Aorta (tissue), 5 donors: ENCODE results near the gene PLCD1. TPM values are rescaled to one million over a fixed set of nuclear protein-coding genes. Genes with fewer than 3 reads are reported as not detected.
"Not testable (repeated sequence)": the region's sequence is repeated elsewhere in the genome, so short reads cannot be mapped to it uniquely, and the experiment has no call there.

Experiments
- ATAC-seq: fragments of 200-7000 bp; cut with Tn5 transposase; one replicate; pipeline ENCODE4 v1.9.1; 2022; ENCODE audit warnings: moderate library complexity; ENCODE audit not compliant: low FRiP score
- DNase-seq, 2 donors: peaks; one replicate each; pipeline ENCODE4 v3.0.0-alpha.2; 2020
- H3K27ac ChIP-seq, 2 donors: one replicate each; pipeline ENCODE4 v1.5.1; 2013; ENCODE audit warnings: low read length in 2 of 2, mild to moderate bottlenecking in 2 of 2, moderate library complexity in 2 of 2, control low read depth in 1 of 2, inconsistent platforms in 1 of 2, low read depth in 1 of 2
- H3K27me3 ChIP-seq, 2 donors: one replicate each; pipeline ENCODE4 v1.6.1; 2013; ENCODE audit warnings: control low read depth in 1 of 2, low read length in 1 of 2, mild to moderate bottlenecking in 1 of 2, moderate library complexity in 1 of 2; ENCODE audit not compliant: insufficient read depth in 2 of 2, control insufficient read depth in 1 of 2
- H3K36me3 ChIP-seq, 2 donors: one replicate each; pipeline ENCODE4 v1.6.1; 2013; ENCODE audit warnings: control low read depth in 1 of 2, low read length in 1 of 2, mild to moderate bottlenecking in 1 of 2; ENCODE audit not compliant: insufficient read depth in 2 of 2, control insufficient read depth in 1 of 2
- H3K4me1 ChIP-seq, 2 donors: one replicate each; pipeline ENCODE4 v1.6.1; 2013; ENCODE audit warnings: low read length in 2 of 2, control low read depth in 1 of 2, mild to moderate bottlenecking in 1 of 2, moderate library complexity in 1 of 2; ENCODE audit not compliant: insufficient read depth in 2 of 2, control insufficient read depth in 1 of 2
- H3K4me3 ChIP-seq, 2 donors: one replicate each; pipeline ENCODE4 v1.5.1; 2013; ENCODE audit warnings: low read length in 2 of 2, control low read depth in 1 of 2, mild to moderate bottlenecking in 1 of 2
- H3K9me3 ChIP-seq: one replicate; pipeline ENCODE4 v1.6.1; 2013; ENCODE audit warnings: mild to moderate bottlenecking, low read length; ENCODE audit not compliant: control insufficient read depth
- WGBS, 2 donors: extraction: QIAGEN DNeasy Blood & Tissue Kit; methylation state at CpG; one replicate each; pipeline ENCODE4 v1.1.7; 2013; 5-methylcytosine and 5-hydroxymethylcytosine counted together
- intact Hi-C, 2 donors: fragments of 100-400 bp; cut with DNase I; formaldehyde crosslinking; loops; one replicate each; pipeline versions ENCODE4 v1.14.2 to v1.15.0; 2022
- long read RNA-seq, 2 donors: library from polyadenylated mRNA; unstranded; transcript quantifications; one replicate each; pipeline ENCODE4 v2.0.0, GENCODE V29; 2020 to 2021
- polyA plus RNA-seq, 2 donors: library from polyadenylated mRNA; stranded (reverse); fragments of 200-250 nt; gene quantifications; one replicate each; pipeline ENCODE4 v1.2.3, GENCODE V29; 2013
- total RNA-seq, 2 donors: library from RNA; stranded (reverse); fragmentation: NEBNext Ultra II Directional; extraction: Animal tissue kit (Norgen Biotek cat#: 25700); gene quantifications; one replicate each; pipeline ENCODE4 v1.2.1, GENCODE V29; 2021
- donor health status: healthy with polysubstance abuse.
- donor health status: Bipolar disorder and iron deficiency.
- donor health status: DM: no; HTN: no; CAD: no.
- donor health status: DM: no; HTN: no; CAD: no.
- donor health status: DM: yes; HTN: yes; CAD: no.

PLCD1 gene
- total RNA-seq (10 to 100 TPM; 37.1 to 53.8 TPM), polyA plus RNA-seq (10 to 100 TPM; 30.8 to 59.7 TPM)
- long read RNA-seq, donor 1, transcript PLCD1-204 (15 exons, 2,963 nt) = minor isoform, 13 of 236 reads
- long read RNA-seq, donor 1, transcript PLCD1-201 (15 exons, 2,769 nt) = major isoform, 139 of 236 reads
- long read RNA-seq, donor 1, partial matches to known transcripts = 56 of 236 reads
- long read RNA-seq, donor 1, other reads (novel, unspliced or antisense) = 28 of 236 reads
- long read RNA-seq, donor 2, transcript PLCD1-201 (15 exons, 2,769 nt) = major isoform, 10 of 22 reads
- long read RNA-seq, donor 2, partial matches to known transcripts = 2 of 22 reads
- long read RNA-seq, donor 2, other reads (novel, unspliced or antisense) = 8 of 22 reads

DNA sequence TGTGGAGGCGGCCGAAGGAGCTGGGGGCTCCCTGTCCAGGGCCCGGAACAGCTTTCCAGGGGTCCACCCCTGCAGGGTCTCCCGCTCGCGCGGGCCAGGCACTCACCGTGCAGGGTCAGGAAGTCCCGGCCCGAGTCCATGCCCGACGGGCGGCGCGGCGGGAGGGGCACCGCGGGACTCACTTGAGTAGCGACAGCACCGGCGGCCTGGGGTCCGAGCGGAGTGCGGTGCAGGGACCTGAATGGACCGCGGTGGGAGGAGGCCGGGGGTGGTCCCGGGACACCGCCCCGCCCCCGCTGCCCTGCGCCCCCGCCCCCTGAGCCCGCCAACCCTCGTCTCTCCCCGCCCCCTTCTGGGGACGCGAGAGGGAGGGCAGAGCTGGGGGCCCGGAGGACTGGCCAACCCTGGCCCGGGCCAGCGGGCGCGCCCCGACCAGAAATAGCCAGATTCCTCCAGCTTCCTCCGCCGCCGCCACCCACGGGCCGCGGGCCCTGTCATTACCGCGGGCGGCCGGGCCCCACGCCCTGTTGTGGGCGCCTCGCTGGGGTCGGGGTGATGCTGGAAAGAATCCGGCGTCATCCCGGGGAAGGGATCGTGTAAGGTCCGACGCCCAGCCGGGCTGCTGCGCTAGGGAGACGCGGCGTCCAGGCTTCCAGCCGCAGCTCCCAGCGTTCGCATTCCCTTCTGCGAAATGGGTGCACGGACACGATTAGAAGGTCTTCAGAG, at the start of gene PLCD1:
Gene PLCD1 (minus strand): TSS at position 243 of the 726 bp plus-strand sequence. CDS start 103 bp downstream, at position 140.
- intact Hi-C loops = loop anchor here in 1 of 2 donors (10.0 kb wide), 1 partner anchor 135 kb away; the partner anchor contains the start of gene OXSR1
- 1% methylated on average over 63 to 75 of the region's 75 CpGs for WGBS, 2 donors
- ATAC-seq (peak; percentile 82), DNase-seq (peak; percentile 93 to 95)
- H3K27ac ChIP-seq = peak within 1 kb of the TSS; percentile 89 to 96
- no peaks in the 10 kb centered on the region for H3K27me3 ChIP-seq
- no peaks in the 10 kb centered on the region for H3K9me3 ChIP-seq
- no peaks in the 10 kb centered on the region for H3K36me3 ChIP-seq
- peak within 1 kb of the TSS; percentile 61 to 88 for H3K4me3 ChIP-seq
- H3K4me1 ChIP-seq = peaks cover 0 to 1% of the 10 kb centered on the region in 2 donors

DNA sequence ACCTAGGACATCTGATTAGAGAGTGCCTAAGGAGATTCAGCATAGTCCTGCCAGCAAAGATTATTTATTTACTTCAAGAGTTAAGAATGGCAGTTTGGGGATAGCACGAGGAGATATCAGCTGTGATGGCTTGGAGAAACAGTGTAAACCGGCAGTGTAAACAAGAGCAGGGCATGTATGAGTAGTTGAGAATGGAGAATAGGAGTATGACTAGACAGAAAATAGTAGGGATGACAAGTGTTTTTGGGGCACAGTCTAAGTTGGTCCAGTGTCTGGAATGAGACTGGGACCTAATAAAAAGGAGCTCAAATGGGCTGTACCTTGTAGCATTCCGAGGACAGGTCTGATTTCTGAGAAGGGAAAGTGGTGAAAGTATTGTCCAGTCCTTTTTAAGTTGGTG, 47.6 kb upstream of the PLCD1 start:
- intact Hi-C loops, H3K4me3 ChIP-seq, ATAC-seq, DNase-seq, H3K4me1 ChIP-seq, H3K9me3 ChIP-seq, H3K36me3 ChIP-seq, H3K27me3 ChIP-seq, H3K27ac ChIP-seq: not testable (repeated sequence)
- 69 to 70% methylated on average over 1 to 2 of the region's 3 CpGs for WGBS, 2 donors

GRCh38 chr3:38070013-38070412, 40.6 kb upstream of the PLCD1 start:
- H3K36me3 ChIP-seq = no peaks in the 10 kb centered on the region
- DNase-seq = no peak
- 74 to 91% methylated on average over 2 of the region's 2 CpGs for WGBS, 2 donors
- H3K27ac ChIP-seq = no peak overlapping the region
- ATAC-seq = no peak
- intact Hi-C loops = no loop called here
- H3K9me3 ChIP-seq = no peaks in the 10 kb centered on the region
- H3K27me3 ChIP-seq = no peaks in the 10 kb centered on the region
- no peaks in the 10 kb centered on the region for H3K4me1 ChIP-seq
- no peak overlapping the region for H3K4me3 ChIP-seq

GRCh38 chr3:38067508-38068233, 38.2 kb upstream of the PLCD1 start:
- no peak for DNase-seq
- intact Hi-C loops = no loop called here
- no peaks in the 10 kb centered on the region for H3K4me1 ChIP-seq
- WGBS, 2 donors = 93 to 96% methylated on average over 6 of the region's 6 CpGs
- H3K4me3 ChIP-seq = no peak overlapping the region
- no peaks in the 10 kb centered on the region for H3K9me3 ChIP-seq
- no peaks in the 10 kb centered on the region for H3K27me3 ChIP-seq
- H3K36me3 ChIP-seq = no peaks in the 10 kb centered on the region
- ATAC-seq = no peak
- no peak overlapping the region for H3K27ac ChIP-seq

DNA sequence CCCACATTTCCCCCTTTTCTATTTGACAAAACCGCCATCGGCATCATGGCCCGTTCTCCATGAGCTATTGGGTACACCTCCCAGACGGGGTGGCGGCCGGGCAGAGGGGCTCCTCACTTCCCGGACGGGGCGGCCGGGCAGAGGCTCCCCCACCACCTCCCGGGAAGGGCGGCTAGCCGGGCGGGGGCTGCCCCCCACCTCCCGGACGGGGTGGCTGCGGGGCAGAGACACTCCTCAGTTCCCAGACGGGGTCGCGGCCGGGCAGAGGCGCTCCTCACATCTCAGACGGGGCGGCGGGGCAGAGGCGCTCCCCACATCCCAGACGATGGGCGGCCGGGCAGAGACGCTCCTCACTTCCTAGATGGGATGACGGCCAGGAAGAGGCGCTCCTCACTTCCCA, 35.0 kb upstream of the PLCD1 start:
- H3K4me1 ChIP-seq, intact Hi-C loops, H3K27ac ChIP-seq, H3K27me3 ChIP-seq, H3K36me3 ChIP-seq, ATAC-seq, H3K9me3 ChIP-seq, DNase-seq, H3K4me3 ChIP-seq: not testable (repeated sequence)
- 94% methylated on average over 22 to 30 of the region's 32 CpGs for WGBS, 2 donors

GRCh38 chr3:38062809-38063208, 33.4 kb upstream of the PLCD1 start:
- Histone ChIP-seq H3K4me1 (no peaks in the 10 kb centered on the region), H3K9me3 (no peaks in the 10 kb centered on the region), H3K27ac (no peak overlapping the region), H3K27me3 (no peaks in the 10 kb centered on the region), H3K4me3 (no peak overlapping the region), H3K36me3 (peaks cover 0 to 2% of the 10 kb centered on the region in 2 donors)
- DNase-seq = no peak
- WGBS, 2 donors = 66 to 69% methylated on average over 2 of the region's 2 CpGs
- ATAC-seq = no peak
- intact Hi-C loops = no loop called here

- no peak overlapping the region for H3K4me3 ChIP-seq
- H3K9me3 ChIP-seq = no peaks in the 10 kb centered on the region
- DNase-seq = no peak
- ATAC-seq = no peak
- no peaks in the 10 kb centered on the region for H3K27me3 ChIP-seq
- no peaks in the 10 kb centered on the region for H3K4me1 ChIP-seq
- 88 to 89% methylated on average over 7 of the region's 7 CpGs for WGBS, 2 donors
- H3K36me3 ChIP-seq = peaks cover 0 to 2% of the 10 kb centered on the region in 2 donors
- intact Hi-C loops = no loop called here
- H3K27ac ChIP-seq = no peak overlapping the region
These were observed 30.1 kb upstream of the PLCD1 start for GRCh38 chr3:38059591-38059990.

GRCh38 chr3:38059148-38059547, 29.7 kb upstream of the PLCD1 start:
- peaks cover 0 to 2% of the 10 kb centered on the region in 2 donors for H3K36me3 ChIP-seq
- no peak overlapping the region for H3K27ac ChIP-seq
- WGBS, 2 donors = 77 to 81% methylated on average over 2 of the region's 2 CpGs
- H3K9me3 ChIP-seq = no peaks in the 10 kb centered on the region
- no peaks in the 10 kb centered on the region for H3K27me3 ChIP-seq
- H3K4me1 ChIP-seq = no peaks in the 10 kb centered on the region
- no peak for ATAC-seq
- no peak for DNase-seq
- H3K4me3 ChIP-seq = no peak overlapping the region
- intact Hi-C loops = no loop called here
